SK-N-SH treated with all-trans-retinoic acid at 6 μM for 48 hours (cell line): ENCODE results near the gene HRAS.

Experiments
- ARNTL ChIP-seq: fragments of 450-650 bp; formaldehyde crosslinking; IDR thresholded peaks from 2 replicates; pipeline ENCODE4 v1.5.0; 2020; ENCODE audit warnings: low read depth, mild to moderate bottlenecking, moderate library complexity, borderline replicate concordance
- BACH2 ChIP-seq: fragments of 250-450 bp; sonication (Bioruptor Pico); IDR thresholded peaks from 2 replicates; pipeline ENCODE4 v1.9.0; 2021; ENCODE audit warnings: mild to moderate bottlenecking, borderline replicate concordance
- ESRRG ChIP-seq: fragments of 250-450 bp; sonication (Bioruptor Pico); IDR thresholded peaks from 2 replicates; pipeline ENCODE4 v1.6.1; 2021; ENCODE audit warnings: mild to moderate bottlenecking
- RARB ChIP-seq: fragments of 250-450 bp; sonication (Bioruptor Pico); IDR thresholded peaks from 2 replicates; pipeline ENCODE4 v1.8.0; 2021; ENCODE audit warnings: mild to moderate bottlenecking, moderate library complexity
- ZC3H10 ChIP-seq: fragments of 250-450 bp; sonication (Bioruptor Pico); IDR thresholded peaks from 2 replicates; pipeline ENCODE4 v1.5.1; 2021; ENCODE audit warnings: mild to moderate bottlenecking, moderate library complexity
- ZFP3 ChIP-seq: fragments of 250-450 bp; sonication (Bioruptor Pico); IDR thresholded peaks from 2 replicates; pipeline ENCODE4 v1.5.0; 2020; ENCODE audit warnings: mild to moderate bottlenecking, moderate library complexity
- ZFP30 ChIP-seq: fragments of 450-650 bp; formaldehyde crosslinking; IDR thresholded peaks from 2 replicates; pipeline ENCODE4 v1.5.0; 2022; ENCODE audit warnings: mild to moderate bottlenecking, moderate library complexity
- ZNF70 ChIP-seq: fragments of 450-650 bp; formaldehyde crosslinking; IDR thresholded peaks from 2 replicates; pipeline ENCODE4 v1.5.0; 2020; ENCODE audit warnings: mild to moderate bottlenecking, moderate library complexity
- ZNF8 ChIP-seq: fragments of 450-650 bp; formaldehyde crosslinking; IDR thresholded peaks from 2 replicates; pipeline ENCODE4 v1.5.0; 2020; ENCODE audit warnings: mild to moderate bottlenecking, moderate library complexity
- TF ChIP-seq, protein P1 (sequence below): fragments of 250-450 bp; sonication (Bioruptor Pico); IDR thresholded peaks from 2 replicates; pipeline ENCODE4 v1.8.0; 2021; ENCODE audit warnings: low read depth, mild to moderate bottlenecking, moderate library complexity, borderline replicate concordance
- TF ChIP-seq, protein P2 (sequence below): fragments of 250-450 bp; sonication (Bioruptor Pico); IDR thresholded peaks from 2 replicates; pipeline ENCODE4 v1.5.1; 2021; ENCODE audit warnings: mild to moderate bottlenecking, moderate library complexity

DNA sequence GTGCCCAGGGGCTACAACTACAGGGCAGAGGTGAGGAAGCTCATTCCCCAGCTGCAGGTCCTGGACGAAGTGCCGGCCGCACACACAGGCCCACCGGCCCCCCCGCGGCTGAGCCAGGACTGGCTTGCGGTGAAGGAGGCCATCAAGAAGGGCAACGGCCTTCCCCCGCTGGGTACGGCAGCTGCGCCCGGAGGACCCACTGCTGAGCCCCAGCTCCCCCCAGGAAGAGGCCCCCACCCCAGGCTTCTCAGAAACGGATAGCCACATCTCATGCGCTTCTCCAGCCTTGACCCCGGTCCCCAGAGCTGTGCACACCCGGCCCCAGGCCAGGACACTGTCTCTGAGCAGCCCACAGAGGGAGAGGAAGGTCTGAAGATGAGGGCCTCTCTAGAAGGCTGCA, 15.8 kb upstream of the HRAS start:
- TF ChIP-seq, protein P1, sequence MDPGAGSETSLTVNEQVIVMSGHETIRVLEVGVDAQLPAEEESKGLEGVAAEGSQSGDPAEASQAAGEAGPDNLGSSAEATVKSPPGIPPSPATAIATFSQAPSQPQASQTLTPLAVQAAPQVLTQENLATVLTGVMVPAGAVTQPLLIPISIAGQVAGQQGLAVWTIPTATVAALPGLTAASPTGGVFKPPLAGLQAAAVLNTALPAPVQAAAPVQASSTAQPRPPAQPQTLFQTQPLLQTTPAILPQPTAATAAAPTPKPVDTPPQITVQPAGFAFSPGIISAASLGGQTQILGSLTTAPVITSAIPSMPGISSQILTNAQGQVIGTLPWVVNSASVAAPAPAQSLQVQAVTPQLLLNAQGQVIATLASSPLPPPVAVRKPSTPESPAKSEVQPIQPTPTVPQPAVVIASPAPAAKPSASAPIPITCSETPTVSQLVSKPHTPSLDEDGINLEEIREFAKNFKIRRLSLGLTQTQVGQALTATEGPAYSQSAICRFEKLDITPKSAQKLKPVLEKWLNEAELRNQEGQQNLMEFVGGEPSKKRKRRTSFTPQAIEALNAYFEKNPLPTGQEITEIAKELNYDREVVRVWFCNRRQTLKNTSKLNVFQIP (CRISPR knock-in tag), result no peak
- TF ChIP-seq BACH2 (CRISPR knock-in tag) (no peak), RARB (CRISPR knock-in tag) (no peak), ARNTL (CRISPR knock-in tag) (no peak), ZFP30 (no peak), ESRRG (CRISPR knock-in tag) (no peak), ZC3H10 (no peak), ZNF70 (CRISPR knock-in tag) (no peak), ZNF8 (no peak), ZFP3 (no peak)
- TF ChIP-seq, protein P2, sequence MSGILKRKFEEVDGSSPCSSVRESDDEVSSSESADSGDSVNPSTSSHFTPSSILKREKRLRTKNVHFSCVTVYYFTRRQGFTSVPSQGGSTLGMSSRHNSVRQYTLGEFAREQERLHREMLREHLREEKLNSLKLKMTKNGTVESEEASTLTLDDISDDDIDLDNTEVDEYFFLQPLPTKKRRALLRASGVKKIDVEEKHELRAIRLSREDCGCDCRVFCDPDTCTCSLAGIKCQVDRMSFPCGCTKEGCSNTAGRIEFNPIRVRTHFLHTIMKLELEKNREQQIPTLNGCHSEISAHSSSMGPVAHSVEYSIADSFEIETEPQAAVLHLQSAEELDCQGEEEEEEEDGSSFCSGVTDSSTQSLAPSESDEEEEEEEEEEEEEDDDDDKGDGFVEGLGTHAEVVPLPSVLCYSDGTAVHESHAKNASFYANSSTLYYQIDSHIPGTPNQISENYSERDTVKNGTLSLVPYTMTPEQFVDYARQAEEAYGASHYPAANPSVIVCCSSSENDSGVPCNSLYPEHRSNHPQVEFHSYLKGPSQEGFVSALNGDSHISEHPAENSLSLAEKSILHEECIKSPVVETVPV (CRISPR knock-in tag), result no peak
